ENCODE data around the gene SLCO2B1. TPM values are rescaled to one million over a fixed set of nuclear protein-coding genes. Genes with fewer than 3 reads are reported as not detected.

Gene SLCO2B1
- total and polyA plus RNA-seq, 2 of the 8 experiments (the other 6 are each of a cell fraction or from before 2014, with no cell fraction given), result 0.03 TPM; not detected in 1

DNA sequence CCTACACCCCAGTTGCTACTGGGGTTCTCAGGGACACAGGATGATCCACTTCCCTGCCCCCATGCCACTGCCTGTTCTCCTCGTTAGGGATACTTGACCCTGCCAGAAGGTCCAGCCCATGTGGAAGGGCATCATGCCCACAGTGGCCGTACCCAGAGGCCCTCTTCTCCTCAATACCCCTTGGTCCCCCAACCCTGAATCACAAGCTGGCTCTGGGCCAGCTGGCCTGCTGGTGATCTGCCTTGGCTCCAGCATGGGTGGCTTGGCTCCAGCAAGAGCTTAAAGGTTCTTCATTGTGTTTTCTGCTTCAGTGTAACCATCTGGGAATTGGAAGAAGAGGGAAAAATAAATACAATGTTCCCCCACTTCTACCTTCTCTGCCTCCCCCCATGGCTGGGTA is 78.6 kb downstream of the SLCO2B1 start:
- Histone ChIP-seq H3K4me2 (ENCODE audit: insufficient read depth in 1 of 2, low read depth in 2 of 2, low read length in 2 of 2) (no peak overlapping the region), H2BK12ac (ENCODE audit: low read depth, low read length) (no peak overlapping the region), H2AK5ac (ENCODE audit: low read depth, low read length) (no peak overlapping the region), H3K9ac (replicated peaks in 1 of 4; ENCODE audit: extremely low read depth in 1 of 4, low read depth in 3 of 4, low read length in 3 of 4) (no peak overlapping the region), H3K56ac (replicated peaks; ENCODE audit: insufficient read length, low read depth, low read length) (no peak overlapping the region), H3K4me3 (ENCODE audit: extremely low read depth in 1 of 4, insufficient read depth in 2 of 4, low read depth in 3 of 4, low read length in 4 of 4) (no peak overlapping the region), H2BK20ac (ENCODE audit: low read length) (no peak overlapping the region), H3K23ac (ENCODE audit: insufficient read length) (no peak overlapping the region), H3K4ac (replicated peaks; ENCODE audit: insufficient read length, low read depth, low read length) (no peak overlapping the region), H3K23me2 (ENCODE audit: low read depth, low read length) (no peaks in the 10 kb centered on the region), H2AFZ (ENCODE audit: low read length) (no peak overlapping the region), H2BK5ac (ENCODE audit: low read depth, low read length) (no peak overlapping the region), H3K79me2 (ENCODE audit: control insufficient read depth in 1 of 2, insufficient read depth in 2 of 2, low read length in 2 of 2) (no peaks in the 10 kb centered on the region), H3K18ac (ENCODE audit: extremely low read depth, low read length) (no peak overlapping the region), H4K91ac (replicated peaks; ENCODE audit: insufficient read length, low read length) (no peak overlapping the region), H3K36me3 (ENCODE audit: control insufficient read depth in 2 of 4, insufficient read depth in 4 of 4, low read length in 3 of 4) (no peaks in the 10 kb centered on the region), H4K8ac (ENCODE audit: extremely low read depth, insufficient read depth, low read length) (no peak overlapping the region), H4K5ac (ENCODE audit: insufficient read length, low read depth, low read length) (no peak overlapping the region), H3K27ac (ENCODE audit: low read depth, low read length) (no peak overlapping the region), H4K20me1 (replicated peaks in 1 of 2; ENCODE audit: control insufficient read depth in 1 of 2, insufficient read depth in 2 of 2, low read length in 2 of 2) (peaks cover 0 to 1% of the 10 kb centered on the region in 2 experiments), H2BK120ac (replicated peaks; ENCODE audit: low read depth, low read length) (no peak overlapping the region), H3K4me1 (replicated peaks in 1 of 4; ENCODE audit: control insufficient read depth in 3 of 4, insufficient read depth in 4 of 4, low read length in 3 of 4) (no peaks in the 10 kb centered on the region; a peak in 1 of 7 replicates), H3K14ac (ENCODE audit: insufficient read length) (no peak overlapping the region), H3K79me1 (ENCODE audit: low read depth, low read length) (no peaks in the 10 kb centered on the region), H2BK15ac (ENCODE audit: low read length) (no peak overlapping the region), H3K9me3 (ENCODE audit: insufficient read depth in 2 of 2, low read depth in 1 of 2, low read length in 1 of 2) (no peaks in the 10 kb centered on the region), H3K27me3 (replicated peaks in 1 of 4; ENCODE audit: control insufficient read depth in 3 of 4, extremely low read depth in 1 of 4, insufficient read depth in 3 of 4, low read length in 3 of 4) (no peaks in the 10 kb centered on the region)
- TF ChIP-seq, protein P1, sequence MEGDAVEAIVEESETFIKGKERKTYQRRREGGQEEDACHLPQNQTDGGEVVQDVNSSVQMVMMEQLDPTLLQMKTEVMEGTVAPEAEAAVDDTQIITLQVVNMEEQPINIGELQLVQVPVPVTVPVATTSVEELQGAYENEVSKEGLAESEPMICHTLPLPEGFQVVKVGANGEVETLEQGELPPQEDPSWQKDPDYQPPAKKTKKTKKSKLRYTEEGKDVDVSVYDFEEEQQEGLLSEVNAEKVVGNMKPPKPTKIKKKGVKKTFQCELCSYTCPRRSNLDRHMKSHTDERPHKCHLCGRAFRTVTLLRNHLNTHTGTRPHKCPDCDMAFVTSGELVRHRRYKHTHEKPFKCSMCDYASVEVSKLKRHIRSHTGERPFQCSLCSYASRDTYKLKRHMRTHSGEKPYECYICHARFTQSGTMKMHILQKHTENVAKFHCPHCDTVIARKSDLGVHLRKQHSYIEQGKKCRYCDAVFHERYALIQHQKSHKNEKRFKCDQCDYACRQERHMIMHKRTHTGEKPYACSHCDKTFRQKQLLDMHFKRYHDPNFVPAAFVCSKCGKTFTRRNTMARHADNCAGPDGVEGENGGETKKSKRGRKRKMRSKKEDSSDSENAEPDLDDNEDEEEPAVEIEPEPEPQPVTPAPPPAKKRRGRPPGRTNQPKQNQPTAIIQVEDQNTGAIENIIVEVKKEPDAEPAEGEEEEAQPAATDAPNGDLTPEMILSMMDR (IDR thresholded peaks at IDR 0.05; ENCODE audit: control extremely low read depth in 1 of 3, insufficient read depth in 1 of 3, low read depth in 1 of 3, low read length in 3 of 3), result no peak
- no peak for TF ChIP-seq MAFK (IDR thresholded peaks at IDR 0.05; ENCODE audit: low read depth, low read length)
- TF ChIP-seq SUZ12 (IDR thresholded peaks at IDR 0.05; ENCODE audit: low read length), result no peak
- TF ChIP-seq RAD21 (IDR thresholded peaks at IDR 0.05 in 1 of 2, conservative IDR thresholded peaks at IDR 0.05 in 1 of 2; ENCODE audit: low read depth in 2 of 2, low read length in 2 of 2), result no peak
- TF ChIP-seq TBP (IDR thresholded peaks at IDR 0.05; ENCODE audit: low read depth, low read length), result no peak
- no peak for TF ChIP-seq CEBPB (IDR thresholded peaks at IDR 0.05; ENCODE audit: low read depth, low read length)
- no peak for TF ChIP-seq ASH2L (IDR thresholded peaks at IDR 0.05; ENCODE audit: low read length)
- TF ChIP-seq SIX5 (IDR thresholded peaks at IDR 0.05; ENCODE audit: low read depth, low read length), result no peak
- FAIRE-seq, result no peak
- DNase-seq (ENCODE audit: low read depth in 1 of 2, low spot score in 2 of 2), result no peak
- CTCF ChIA-PET (ENCODE audit: partially characterized antibody), result interaction anchor here (0.6 to 45.7 kb wide), 6 partner anchors 12 to 517 kb away, joined by 3 to 952 read pairs (median 6); partner anchors contain the start of genes SLCO2B1 and TPBGL
- POLR2A ChIA-PET (ENCODE audit: partially characterized antibody), result no interaction called here
- WGBS, 2 experiments (ENCODE audit: extremely low coverage in 1 of 2, insufficient coverage in 1 of 2, insufficient read length in 1 of 2, insufficient replicate concordance in 2 of 2, low coverage in 1 of 2, low lambda C conversion rate in 2 of 2, missing lambda C conversion rate in 1 of 2), result 92% methylated on average over 2 of the region's 2 CpGs; no CpG with 5 or more reads in 1 of the 2 experiments

All from H1 (cell line).